A549 (cell line): Measurements from ENCODE around the gene ASB17.

Experiments used
- CEBPB ChIP-seq, 2 experiments: fragments of >200 bp in 1 of 2; sonication (Bioruptor Twin) in 1 of 2; formaldehyde crosslinking in 1 of 2; IDR thresholded peaks; 2 replicates each; pipeline ENCODE4 v1.6.1; 2012 to 2016
- CHD2 ChIP-seq: fragments of 150-350 bp; IDR thresholded peaks from 2 replicates; pipeline ENCODE4 v1.6.1; 2014; ENCODE audit warnings: low read length; ENCODE audit not compliant: partially characterized antibody
- ELK1 ChIP-seq: fragments of 150-350 bp; IDR thresholded peaks from 2 replicates; pipeline ENCODE4 v1.6.1; 2014; ENCODE audit warnings: low read depth, mild to moderate bottlenecking, low read length
- EP300 ChIP-seq, 2 experiments: fragments of >200 bp; sonication (Bioruptor Twin); formaldehyde crosslinking; IDR thresholded peaks; 2 replicates in 1 of 2; 3 replicates in 1 of 2; pipeline ENCODE4 v1.6.1; 2016 to 2017
- HOXA7 ChIP-seq: fragments of 250-450 bp; sonication (Bioruptor Pico); IDR thresholded peaks from 2 replicates; pipeline ENCODE4 v1.5.0; 2020; ENCODE audit warnings: mild to moderate bottlenecking, moderate library complexity
- JUN ChIP-seq, 2 experiments: fragments of >200 bp; sonication (Bioruptor Twin); formaldehyde crosslinking; IDR thresholded peaks; 2 replicates in 1 of 2; 3 replicates in 1 of 2; pipeline ENCODE4 v1.6.1; 2016 to 2017
- MYC ChIP-seq: IDR thresholded peaks from 2 replicates; pipeline ENCODE4 v1.6.1; 2012; ENCODE audit warnings: mild to moderate bottlenecking, inconsistent platforms, low read length, improper control_type of control experiment, borderline replicate concordance
- PHF8 ChIP-seq: fragments of 200-600 bp; sonication (generic); IDR thresholded peaks from 2 replicates; pipeline ENCODE4 v1.6.1; 2016; ENCODE audit warnings: low read depth, mild to moderate bottlenecking, antibody characterized with exemption, moderate library complexity, borderline replicate concordance
- POLR2A ChIP-seq: IDR thresholded peaks from 2 replicates; pipeline ENCODE4 v1.6.1; 2012; ENCODE audit warnings: mild to moderate bottlenecking, low read length
- RCOR1 ChIP-seq: fragments of 150-350 bp; IDR thresholded peaks from 2 replicates; pipeline ENCODE4 v1.6.1; 2014; ENCODE audit warnings: antibody characterized with exemption, low read length, low read depth
- REST ChIP-seq: fragments of 200-600 bp; sonication (generic); IDR thresholded peaks from 2 replicates; pipeline ENCODE4 v1.6.1; 2016; ENCODE audit warnings: antibody characterized with exemption, mild to moderate bottlenecking, moderate library complexity
- TF ChIP-seq, protein P1 (sequence below): fragments of 250-450 bp; sonication (Bioruptor Pico); IDR thresholded peaks from 2 replicates; pipeline ENCODE4 v1.5.0; 2021; ENCODE audit warnings: mild to moderate bottlenecking, moderate library complexity, borderline replicate concordance
- TF ChIP-seq, protein P2 (sequence below): fragments of >200 bp; sonication (Bioruptor Twin); formaldehyde crosslinking; IDR thresholded peaks from 3 replicates; pipeline ENCODE4 v1.5.1; 2016

GRCh38 chr1:75922698-75923097, 9.5 kb downstream of the ASB17 start:
- TF ChIP-seq JUN (IDR thresholded peaks at IDR 0.05): no peak
- TF ChIP-seq HOXA7 (CRISPR knock-in tag): no peak
- no peak for TF ChIP-seq CEBPB (IDR thresholded peaks at IDR 0.05)
- TF ChIP-seq, protein P1, sequence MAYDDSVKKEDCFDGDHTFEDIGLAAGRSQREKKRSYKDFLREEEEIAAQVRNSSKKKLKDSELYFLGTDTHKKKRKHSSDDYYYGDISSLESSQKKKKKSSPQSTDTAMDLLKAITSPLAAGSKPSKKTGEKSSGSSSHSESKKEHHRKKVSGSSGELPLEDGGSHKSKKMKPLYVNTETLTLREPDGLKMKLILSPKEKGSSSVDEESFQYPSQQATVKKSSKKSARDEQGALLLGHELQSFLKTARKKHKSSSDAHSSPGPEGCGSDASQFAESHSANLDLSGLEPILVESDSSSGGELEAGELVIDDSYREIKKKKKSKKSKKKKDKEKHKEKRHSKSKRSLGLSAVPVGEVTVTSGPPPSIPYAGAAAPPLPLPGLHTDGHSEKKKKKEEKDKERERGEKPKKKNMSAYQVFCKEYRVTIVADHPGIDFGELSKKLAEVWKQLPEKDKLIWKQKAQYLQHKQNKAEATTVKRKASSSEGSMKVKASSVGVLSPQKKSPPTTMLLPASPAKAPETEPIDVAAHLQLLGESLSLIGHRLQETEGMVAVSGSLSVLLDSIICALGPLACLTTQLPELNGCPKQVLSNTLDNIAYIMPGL (CRISPR knock-in tag): no peak
- TF ChIP-seq, protein P2, sequence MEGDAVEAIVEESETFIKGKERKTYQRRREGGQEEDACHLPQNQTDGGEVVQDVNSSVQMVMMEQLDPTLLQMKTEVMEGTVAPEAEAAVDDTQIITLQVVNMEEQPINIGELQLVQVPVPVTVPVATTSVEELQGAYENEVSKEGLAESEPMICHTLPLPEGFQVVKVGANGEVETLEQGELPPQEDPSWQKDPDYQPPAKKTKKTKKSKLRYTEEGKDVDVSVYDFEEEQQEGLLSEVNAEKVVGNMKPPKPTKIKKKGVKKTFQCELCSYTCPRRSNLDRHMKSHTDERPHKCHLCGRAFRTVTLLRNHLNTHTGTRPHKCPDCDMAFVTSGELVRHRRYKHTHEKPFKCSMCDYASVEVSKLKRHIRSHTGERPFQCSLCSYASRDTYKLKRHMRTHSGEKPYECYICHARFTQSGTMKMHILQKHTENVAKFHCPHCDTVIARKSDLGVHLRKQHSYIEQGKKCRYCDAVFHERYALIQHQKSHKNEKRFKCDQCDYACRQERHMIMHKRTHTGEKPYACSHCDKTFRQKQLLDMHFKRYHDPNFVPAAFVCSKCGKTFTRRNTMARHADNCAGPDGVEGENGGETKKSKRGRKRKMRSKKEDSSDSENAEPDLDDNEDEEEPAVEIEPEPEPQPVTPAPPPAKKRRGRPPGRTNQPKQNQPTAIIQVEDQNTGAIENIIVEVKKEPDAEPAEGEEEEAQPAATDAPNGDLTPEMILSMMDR: no peak
- TF ChIP-seq CHD2: no peak
- no peak for TF ChIP-seq POLR2A
- TF ChIP-seq PHF8: no peak
- no peak for TF ChIP-seq MYC
- TF ChIP-seq EP300 (IDR thresholded peaks at IDR 0.05): no peak
- TF ChIP-seq RCOR1: no peak
- TF ChIP-seq REST: no peak
- TF ChIP-seq ELK1: no peak
